H1 (cell line): ENCODE measurements around the gene ATP4A. TPM values are rescaled to one million over a fixed set of nuclear protein-coding genes. Genes with fewer than 3 reads are reported as not detected.

Experiments used
- CTCF ChIA-PET: fragments of 300-600 bp; sonication (Branson Sonifier 250); formaldehyde crosslinking; loops from one replicate; lab custom pipeline; 2021; ENCODE audit not compliant: partially characterized antibody; lab: Charles Lee
- POLR2A ChIA-PET: fragments of 300-600 bp; sonication (Branson Sonifier 250); formaldehyde crosslinking; loops from one replicate; lab custom pipeline; 2021; ENCODE audit warnings: inconsistent platforms; ENCODE audit not compliant: partially characterized antibody; lab: Charles Lee
- DNase-seq, 2 experiments: peaks; one replicate each; pipeline versions ENCODE4 v3.0.0 to v3.0.0-alpha.2; 2010 to 2022; ENCODE audit warnings: low spot score in 2 of 2, low read depth in 1 of 2, mixed read lengths in 1 of 2
- FAIRE-seq: peaks from 2 replicates; lab custom pipeline; 2011; peaks lifted over from hg19 to GRCh38; lab: Jason Lieb, UNC
- H2AFZ ChIP-seq: 2 replicates; pipeline ENCODE4 v1.8.1; 2012; ENCODE audit warnings: low read length, inconsistent platforms
- H2AK5ac ChIP-seq: 2 replicates; pipeline ENCODE4 v1.6.1; 2013; ENCODE audit warnings: low read depth, low read length
- H2BK120ac ChIP-seq: replicated peaks from 2 replicates; pipeline ENCODE3; 2013; ENCODE audit warnings: low read depth, low read length, inconsistent platforms
- H2BK12ac ChIP-seq: 2 replicates; pipeline ENCODE4 v1.6.1; 2013; ENCODE audit warnings: low read depth, low read length
- H2BK15ac ChIP-seq: 2 replicates; pipeline ENCODE4 v1.6.1; 2013; ENCODE audit warnings: low read length
- H2BK20ac ChIP-seq: 2 replicates; pipeline ENCODE4 v1.6.1; 2013; ENCODE audit warnings: low read length
- H2BK5ac ChIP-seq: 2 replicates; pipeline ENCODE4 v1.6.1; 2013; ENCODE audit warnings: low read depth, low read length
- H3K14ac ChIP-seq: 2 replicates; pipeline ENCODE4 v1.6.1; 2013; ENCODE audit warnings: inconsistent platforms; ENCODE audit not compliant: insufficient read length
- H3K18ac ChIP-seq: 2 replicates; pipeline ENCODE4 v1.6.1; 2013; ENCODE audit warnings: low read length; ENCODE audit errors: extremely low read depth
- H3K23ac ChIP-seq: 2 replicates; pipeline ENCODE4 v1.6.1; 2013; ENCODE audit warnings: inconsistent platforms; ENCODE audit not compliant: insufficient read length
- H3K23me2 ChIP-seq: 2 replicates; pipeline ENCODE4 v1.6.1; 2013; ENCODE audit warnings: low read depth, low read length
- H3K27ac ChIP-seq: 2 replicates; pipeline ENCODE4 v1.6.1; 2011; ENCODE audit warnings: low read depth, low read length, inconsistent platforms
- H3K27me3 ChIP-seq, 4 experiments: replicated peaks in 1 of 4; 1 replicate in 1 of 4; 2 replicates in 3 of 4; pipeline versions ENCODE4 v1.6.1 to v1.8.1; 2011 to 2013; ENCODE audit warnings: low read length in 3 of 4, mild to moderate bottlenecking in 3 of 4, inconsistent platforms in 2 of 4, mixed read lengths in 2 of 4, moderate library complexity in 1 of 4; ENCODE audit not compliant: control insufficient read depth in 3 of 4, insufficient read depth in 3 of 4; ENCODE audit errors: extremely low read depth in 1 of 4
- H3K36me3 ChIP-seq, 4 experiments: 2 replicates each; pipeline versions ENCODE4 v1.6.1 to v1.8.1; 2011 to 2013; ENCODE audit warnings: mild to moderate bottlenecking in 4 of 4, low read length in 3 of 4, moderate library complexity in 2 of 4, control low read depth in 1 of 4, inconsistent platforms in 1 of 4; ENCODE audit not compliant: insufficient read depth in 4 of 4, control insufficient read depth in 2 of 4
- H3K4ac ChIP-seq: replicated peaks from 2 replicates; pipeline ENCODE3; 2013; ENCODE audit warnings: low read length, low read depth, mixed read lengths, inconsistent platforms; ENCODE audit not compliant: insufficient read length
- H3K4me1 ChIP-seq, 4 experiments: replicated peaks in 1 of 4; 1 replicate in 1 of 4; 2 replicates in 3 of 4; pipeline versions ENCODE4 v1.6.1 to v1.8.1; 2011 to 2013; ENCODE audit warnings: low read length in 3 of 4, inconsistent platforms in 2 of 4, mixed read lengths in 1 of 4; ENCODE audit not compliant: insufficient read depth in 4 of 4, control insufficient read depth in 3 of 4
- H3K4me2 ChIP-seq, 2 experiments: 2 replicates each; pipeline versions ENCODE4 v1.6.1 to v1.8.1; 2011 to 2013; ENCODE audit warnings: low read depth in 2 of 2, low read length in 2 of 2, control low read depth in 1 of 2, inconsistent platforms in 1 of 2, mild to moderate bottlenecking in 1 of 2; ENCODE audit not compliant: insufficient read depth in 1 of 2
- H3K4me3 ChIP-seq, 4 experiments: fragments of 200-600, 300-600 bp in 1 of 4; sonication (generic), shearing (Covaris generic), sonication (Bioruptor Twin) in 1 of 4; 2 replicates each; pipeline versions ENCODE4 v1.5.1 to v1.8.1; 2011 to 2016; ENCODE audit warnings: low read length in 4 of 4, low read depth in 3 of 4, control low read depth in 2 of 4, inconsistent platforms in 2 of 4, mild to moderate bottlenecking in 2 of 4, mixed read lengths in 1 of 4, moderate library complexity in 1 of 4; ENCODE audit not compliant: insufficient read depth in 2 of 4; ENCODE audit errors: extremely low read depth in 1 of 4
- H3K56ac ChIP-seq: replicated peaks from 2 replicates; pipeline ENCODE3; 2013; ENCODE audit warnings: low read depth, mild to moderate bottlenecking, mixed read lengths, low read length, inconsistent platforms; ENCODE audit not compliant: insufficient read length
- H3K79me1 ChIP-seq: 2 replicates; pipeline ENCODE4 v1.6.1; 2013; ENCODE audit warnings: low read depth, low read length, control low read depth
- H3K79me2 ChIP-seq, 2 experiments: 2 replicates each; pipeline versions ENCODE4 v1.6.1 to v1.8.1; 2012 to 2013; ENCODE audit warnings: low read length in 2 of 2, mild to moderate bottlenecking in 2 of 2, inconsistent platforms in 1 of 2; ENCODE audit not compliant: insufficient read depth in 2 of 2, control insufficient read depth in 1 of 2
- H3K9ac ChIP-seq, 4 experiments: replicated peaks in 1 of 4; 1 replicate in 1 of 4; 2 replicates in 3 of 4; pipeline versions ENCODE4 v1.6.1 to v1.8.1; 2011 to 2013; ENCODE audit warnings: low read depth in 3 of 4, low read length in 3 of 4, control low read depth in 2 of 4, mild to moderate bottlenecking in 2 of 4, moderate library complexity in 2 of 4, inconsistent platforms in 1 of 4; ENCODE audit errors: extremely low read depth in 1 of 4
- H3K9me3 ChIP-seq, 2 experiments: 2 replicates each; pipeline versions ENCODE4 v1.6.1 to v1.8.1; 2012 to 2013; ENCODE audit warnings: mild to moderate bottlenecking in 2 of 2, moderate library complexity in 2 of 2, control low read depth in 1 of 2, inconsistent platforms in 1 of 2, low read depth in 1 of 2, low read length in 1 of 2, mixed read lengths in 1 of 2; ENCODE audit not compliant: insufficient read depth in 2 of 2
- H4K20me1 ChIP-seq, 2 experiments: replicated peaks in 1 of 2; 2 replicates each; pipeline versions ENCODE3 to v1.8.1; 2011 to 2013; ENCODE audit warnings: inconsistent platforms in 2 of 2, low read length in 2 of 2, mild to moderate bottlenecking in 1 of 2; ENCODE audit not compliant: insufficient read depth in 2 of 2, control insufficient read depth in 1 of 2
- H4K5ac ChIP-seq: 2 replicates; pipeline ENCODE4 v1.6.1; 2013; ENCODE audit warnings: low read length, low read depth, mixed read lengths, inconsistent platforms; ENCODE audit not compliant: insufficient read length
- H4K8ac ChIP-seq: 2 replicates; pipeline ENCODE4 v1.8.0; 2013; ENCODE audit warnings: mild to moderate bottlenecking, moderate library complexity, low read length, inconsistent platforms; ENCODE audit not compliant: insufficient read depth; ENCODE audit errors: extremely low read depth
- H4K91ac ChIP-seq: replicated peaks from 2 replicates; pipeline ENCODE3; 2013; ENCODE audit warnings: low read length, mixed read lengths, inconsistent platforms; ENCODE audit not compliant: insufficient read length
- KDM4A ChIP-seq: IDR thresholded peaks from one replicate; pipeline ENCODE4 v1.7.1; 2012; ENCODE audit warnings: low read depth, mild to moderate bottlenecking, moderate library complexity, low read length, inconsistent platforms; ENCODE audit not compliant: severe bottlenecking
- POU5F1 ChIP-seq: IDR thresholded peaks from 2 replicates; pipeline ENCODE4 v1.6.1; 2011; ENCODE audit warnings: low read depth, mild to moderate bottlenecking, low read length, moderate library complexity
- RFX5 ChIP-seq: IDR thresholded peaks from 2 replicates; pipeline ENCODE4 v1.6.1; 2011; ENCODE audit warnings: low read depth, low read length, improper control_type of control experiment, borderline replicate concordance
- TCF12 ChIP-seq: IDR thresholded peaks from 2 replicates; pipeline ENCODE4 v1.6.1; 2011; ENCODE audit warnings: low read depth, mild to moderate bottlenecking, low read length
- TEAD4 ChIP-seq: IDR thresholded peaks from 2 replicates; pipeline ENCODE4 v1.6.1; 2012; ENCODE audit warnings: low read depth, low read length, inconsistent platforms, mixed read lengths
- USF2 ChIP-seq: IDR thresholded peaks from 2 replicates; pipeline ENCODE4 v1.6.1; 2011; ENCODE audit warnings: low read length, improper control_type of control experiment
- WGBS, 2 experiments: shearing (Covaris generic) in 1 of 2; methylation state at CpG; one replicate each; pipeline versions ENCODE4 v1.1.6 to v1.1.7; 2013 to 2015; ENCODE audit warnings: low lambda C conversion rate in 2 of 2, mixed read lengths in 2 of 2, inconsistent platforms in 1 of 2, low coverage in 1 of 2, missing lambda C conversion rate in 1 of 2; ENCODE audit not compliant: insufficient replicate concordance in 2 of 2, insufficient coverage in 1 of 2, insufficient read length in 1 of 2; ENCODE audit errors: extremely low coverage in 1 of 2, missing lambda C conversion rate in 1 of 2; 5-methylcytosine and 5-hydroxymethylcytosine counted together
- long read RNA-seq, 2 experiments: library from RNA in 1 of 2; library from capped mRNA in 1 of 2; stranded (forward); transcript quantifications; one replicate each; pipeline ENCODE4 v2.0.0, GENCODE V29; 2021; ENCODE audit warnings: inconsistent platforms in 1 of 2
- polyA minus RNA-seq, 3 experiments: library from RNA; depleted of rRNA, polyadenylated mRNA; stranded (reverse); fragments of >200 nt; gene quantifications; 1 replicate in 2 of 3; 2 replicates in 1 of 3; pipeline ENCODE4 v1.2.3, GENCODE V29; 2011
- polyA plus RNA-seq, 7 experiments: library from polyadenylated mRNA; depleted of rRNA in 3 of 7; stranded (reverse) in 5 of 7; unstranded in 2 of 7; fragments of >200 nt in 5 of 7; fragments of 200-250 nt in 2 of 7; gene quantifications; 1 replicate in 5 of 7; 2 replicates in 1 of 7; 4 replicates in 1 of 7; pipeline versions ENCODE4 v1.2.1 to v1.2.3, GENCODE V29; 2011 to 2013; ENCODE audit warnings: missing spikeins in 2 of 7, mixed read lengths in 2 of 7
- total RNA-seq: library from RNA; stranded (reverse); fragmentation: NEBNext Ultra II Directional; extraction: Animal tissue kit (Norgen Biotek cat#: 25700); gene quantifications from 2 replicates; pipeline ENCODE4 v1.2.1, GENCODE V29; 2021

The ATP4A gene
- 0.31 and 0.50 TPM in 2 replicates for total RNA-seq
- polyA plus RNA-seq (2011; rRNA removed), result 1.2 and 1.4 TPM in 2 replicates
- 0.90 TPM for polyA plus RNA-seq (2011; cell fraction: cytosol; rRNA removed)
- 1.8 TPM for polyA plus RNA-seq (2011; cell fraction: nucleus; rRNA removed)
- 0.52 to 0.69 TPM (median 0.65 TPM) in 4 replicates for polyA plus RNA-seq (2012, experiment 1 of 2)
- polyA plus RNA-seq (2012, experiment 2 of 2), result 0.45 TPM
- 0.43 TPM for polyA plus RNA-seq (2013, experiment 1 of 2)
- polyA plus RNA-seq (2013, experiment 2 of 2), result 0.52 TPM
- polyA minus RNA-seq (2011; rRNA and poly(A)+ RNA removed), result 0.06 and 0.71 TPM in 2 replicates
- not detected for polyA minus RNA-seq (2011; cell fraction: cytosol; rRNA and poly(A)+ RNA removed)
- polyA minus RNA-seq (2011; cell fraction: nucleus; rRNA and poly(A)+ RNA removed), result 0.90 TPM
- long read RNA-seq, experiment 1, partial matches to known transcripts, result 1 of 2 reads
- long read RNA-seq, experiment 1, other reads (novel, unspliced or antisense), result 1 of 2 reads
- long read RNA-seq, experiment 2, result 0 reads

- no peak within 1 kb of the TSS for H2BK120ac ChIP-seq
- no peak within 1 kb of the TSS for H2BK20ac ChIP-seq
- whole genome bisulfite sequencing, 2 experiments, result 83% methylated on average over 6 of the region's 15 CpGs; no CpG with 5 or more reads in 1 of the 2 experiments
- FAIRE-seq, result no peak
- H3K9ac ChIP-seq, result no peak within 1 kb of the TSS
- H3K27me3 ChIP-seq, result peaks cover 0 to 16% (median 9%) of the 10 kb centered on the region in 4 experiments; a peak in 5 of 7 replicates
- H4K8ac ChIP-seq, result no peak within 1 kb of the TSS; the same call in 1 of the 2 replicates
- peaks cover 6 to 8% of the 10 kb centered on the region in 2 experiments for H4K20me1 ChIP-seq
- no peak within 1 kb of the TSS for H2AK5ac ChIP-seq
- H3K4me2 ChIP-seq, result no peak within 1 kb of the TSS
- CTCF ChIA-PET, result interaction anchor here (0.6 to 3.1 kb wide), 5 partner anchors 15 to 1201 kb away, joined by 3 to 19 read pairs (median 7); no protein-coding TSS in a partner anchor
- no peaks in the 10 kb centered on the region; a peak in 1 of 4 replicates for H3K9me3 ChIP-seq
- H2BK12ac ChIP-seq, result no peak within 1 kb of the TSS
- H2BK15ac ChIP-seq, result no peak within 1 kb of the TSS
- H4K91ac ChIP-seq, result no peak within 1 kb of the TSS
- H3K79me2 ChIP-seq, result no peaks in the 10 kb centered on the region
- H3K18ac ChIP-seq, result no peak within 1 kb of the TSS
- no peak within 1 kb of the TSS for H3K14ac ChIP-seq
- no peak for DNase-seq
- no peaks in the 10 kb centered on the region for H3K36me3 ChIP-seq
- H3K79me1 ChIP-seq, result no peaks in the 10 kb centered on the region
- H2AFZ ChIP-seq, result no peak within 1 kb of the TSS
- H3K4ac ChIP-seq, result no peak within 1 kb of the TSS
- no peak within 1 kb of the TSS for H3K23ac ChIP-seq
- H3K27ac ChIP-seq, result no peak within 1 kb of the TSS
- no peak within 1 kb of the TSS for H4K5ac ChIP-seq
- H3K4me1 ChIP-seq, result peaks cover 0 to 6% (median 4%) of the 10 kb centered on the region in 4 experiments; a peak in 3 of 7 replicates
- TF ChIP-seq TEAD4 (no peak), POU5F1 (no peak), KDM4A (no peak), TCF12 (no peak), RFX5 (no peak), USF2 (no peak)
- TF ChIP-seq, all 59 proteins: peak for 0
- no peak within 1 kb of the TSS for H2BK5ac ChIP-seq
- H3K56ac ChIP-seq, result no peak within 1 kb of the TSS
- POLR2A ChIA-PET, result interaction anchor here (1.6 kb wide), 1 partner anchor 79 kb away, joined by 5 read pairs; no protein-coding TSS in a partner anchor
- H3K4me3 ChIP-seq, result no peak within 1 kb of the TSS
- H3K23me2 ChIP-seq, result no peaks in the 10 kb centered on the region; the same call in 1 of the 2 replicates
Observed at GRCh38 chr19:35563207-35563829, at the start of gene ATP4A. TSS of gene ATP4A (minus strand) at chr19:35563658. CDS start at chr19:35563629, 29 bp downstream.
